SK-N-SH (cell line): ENCODE results near the gene PPIP5K2. TPM values are rescaled to one million over a fixed set of nuclear protein-coding genes. Genes with fewer than 3 reads are reported as not detected.

Source experiments
- CTCF ChIA-PET: fragments of 300-600, 350-600 bp; formaldehyde crosslinking; extraction: SDS; loops from one replicate; lab custom pipeline; 2021; lab: Yijun Ruan, JAX
- POLR2A ChIA-PET: fragments of 350-600 bp; sonication (Branson Sonifier 250); formaldehyde crosslinking; extraction: SDS; loops from one replicate; lab custom pipeline; 2020; ENCODE audit warnings: antibody characterized with exemption, inconsistent platforms; lab: Yijun Ruan, JAX
- DNase-seq: peaks from one replicate; pipeline ENCODE4 v3.0.0; 2012
- H2AFZ ChIP-seq: fragments of 200-600 bp; sonication (generic); 2 replicates; pipeline ENCODE4 v1.8.1; 2016; ENCODE audit warnings: antibody characterized with exemption, mild to moderate bottlenecking, low read depth
- H3F3A ChIP-seq: fragments of 200-600 bp; sonication (generic); replicated peaks from 2 replicates; pipeline ENCODE3; 2016; ENCODE audit warnings: antibody characterized with exemption, mild to moderate bottlenecking; ENCODE audit not compliant: insufficient read depth
- H3K27ac ChIP-seq, 2 experiments: fragments of 200-500 bp in 1 of 2; fragments of 200-600 bp in 1 of 2; sonication (Bioruptor generic) in 1 of 2; sonication (generic), shearing (Covaris generic) in 1 of 2; 2 replicates each; pipeline versions ENCODE4 v1.5.1 to v1.6.1; 2014 to 2016; ENCODE audit warnings: low read depth in 2 of 2, inconsistent platforms in 1 of 2, low read length in 1 of 2, mild to moderate bottlenecking in 1 of 2, mixed read lengths in 1 of 2
- H3K27me3 ChIP-seq: fragments of 200-600 bp; sonication (generic), shearing (Covaris generic); 2 replicates; pipeline ENCODE4 v1.6.1; 2016; ENCODE audit warnings: mixed run types; ENCODE audit not compliant: insufficient read depth
- H3K36me3 ChIP-seq, 2 experiments: fragments of 200-500 bp in 1 of 2; fragments of 200-600 bp in 1 of 2; sonication (Bioruptor generic) in 1 of 2; sonication (generic) in 1 of 2; replicated peaks in 1 of 2; 2 replicates each; pipeline versions ENCODE3 to v1.5.1; 2014 to 2016; ENCODE audit warnings: low read length in 1 of 2, mild to moderate bottlenecking in 1 of 2; ENCODE audit not compliant: insufficient read depth in 2 of 2, control insufficient read depth in 1 of 2
- H3K4me1 ChIP-seq, 2 experiments: fragments of 200-500 bp in 1 of 2; fragments of 200-600 bp in 1 of 2; sonication (Bioruptor generic) in 1 of 2; sonication (generic), shearing (Covaris generic) in 1 of 2; 2 replicates each; pipeline versions ENCODE4 v1.5.1 to v1.6.1; 2014 to 2016; ENCODE audit warnings: low read depth in 1 of 2, low read length in 1 of 2, mixed run types in 1 of 2; ENCODE audit not compliant: insufficient read depth in 2 of 2, control insufficient read depth in 1 of 2
- H3K4me2 ChIP-seq: fragments of 200-600 bp; sonication (generic), shearing (Covaris generic); 2 replicates; pipeline ENCODE4 v1.6.1; 2017; ENCODE audit warnings: mixed run types
- H3K4me3 ChIP-seq, 2 experiments: fragments of 200-500 bp in 1 of 2; fragments of 200-600 bp in 1 of 2; sonication (Bioruptor generic) in 1 of 2; sonication (generic), shearing (Covaris generic) in 1 of 2; 2 replicates each; pipeline versions ENCODE4 v1.5.1 to v1.8.1; 2014 to 2016; ENCODE audit warnings: low read depth in 2 of 2, inconsistent platforms in 1 of 2, low read length in 1 of 2, mild to moderate bottlenecking in 1 of 2, mixed read lengths in 1 of 2, moderate library complexity in 1 of 2
- H3K79me2 ChIP-seq: fragments of 200-600 bp; sonication (generic); 2 replicates; pipeline ENCODE4 v1.8.1; 2017; ENCODE audit warnings: mild to moderate bottlenecking; ENCODE audit not compliant: insufficient read depth
- H3K9ac ChIP-seq: fragments of 200-600 bp; sonication (generic); 2 replicates; pipeline ENCODE4 v1.6.1; 2017; ENCODE audit warnings: mixed run types
- H3K9me2 ChIP-seq: fragments of 200-600 bp; sonication (generic); 2 replicates; pipeline ENCODE4 v1.6.1; 2017; ENCODE audit warnings: mixed run types
- H3K9me3 ChIP-seq: fragments of 200-600 bp; sonication (generic); 2 replicates; pipeline ENCODE4 v1.6.1; 2017; ENCODE audit warnings: mixed run types, mild to moderate bottlenecking, moderate library complexity
- H4K20me1 ChIP-seq: fragments of 200-600 bp; sonication (generic); 2 replicates; pipeline ENCODE4 v1.6.1; 2017; ENCODE audit warnings: mild to moderate bottlenecking, mixed run types; ENCODE audit not compliant: insufficient read depth
- CTCF ChIP-seq: fragments of 200-600 bp; sonication (generic); IDR thresholded peaks from 2 replicates; pipeline ENCODE4 v1.6.1; 2017; ENCODE audit warnings: antibody characterized with exemption, mild to moderate bottlenecking, moderate library complexity
- ELF1 ChIP-seq: IDR thresholded peaks from 2 replicates; pipeline ENCODE4 v1.4.0; 2012
- EP300 ChIP-seq, 2 experiments: IDR thresholded peaks; 2 replicates each; pipeline versions ENCODE4 v1.4.0 to v1.6.1; 2012; ENCODE audit warnings: borderline replicate concordance in 1 of 2, low read depth in 1 of 2, low read length in 1 of 2
- GABPA ChIP-seq: IDR thresholded peaks from 2 replicates; pipeline ENCODE4 v1.4.0; 2012; ENCODE audit warnings: low read depth, mild to moderate bottlenecking
- MAX ChIP-seq: IDR thresholded peaks from 2 replicates; pipeline ENCODE4 v1.4.0; 2012; ENCODE audit warnings: low read depth
- MXI1 ChIP-seq: IDR thresholded peaks from 2 replicates; pipeline ENCODE4 v1.6.1; 2012; ENCODE audit warnings: mild to moderate bottlenecking, low read depth, low read length, improper control_type of control experiment
- NFIC ChIP-seq: IDR thresholded peaks from 2 replicates; pipeline ENCODE4 v1.4.0; 2012; ENCODE audit warnings: borderline replicate concordance
- NRF1 ChIP-seq: IDR thresholded peaks from 2 replicates; pipeline ENCODE4 v1.6.1; 2012; ENCODE audit warnings: low read depth, mild to moderate bottlenecking, low read length
- PBX3 ChIP-seq: IDR thresholded peaks from 2 replicates; pipeline ENCODE4; 2012
- POLR2AphosphoS5 ChIP-seq: IDR thresholded peaks from 2 replicates; pipeline ENCODE4 v1.6.1; 2012; ENCODE audit warnings: low read depth, low read length
- RFX5 ChIP-seq: IDR thresholded peaks from 2 replicates; pipeline ENCODE4 v1.6.1; 2012; ENCODE audit warnings: mild to moderate bottlenecking, improper control_type of control experiment, low read length
- SIN3A ChIP-seq: IDR thresholded peaks from 2 replicates; pipeline ENCODE4 v1.6.1; 2012; ENCODE audit warnings: low read depth, mild to moderate bottlenecking, low read length, moderate library complexity, borderline replicate concordance
- TAF1 ChIP-seq: IDR thresholded peaks from 2 replicates; pipeline ENCODE4 v1.6.1; 2012; ENCODE audit warnings: low read depth, mild to moderate bottlenecking, low read length, moderate library complexity, borderline replicate concordance
- TCF12 ChIP-seq: IDR thresholded peaks from 2 replicates; pipeline ENCODE4 v1.4.0; 2012
- YY1 ChIP-seq: IDR thresholded peaks from 2 replicates; pipeline ENCODE4 v1.4.0; 2012; ENCODE audit warnings: low read depth, mild to moderate bottlenecking
- ZBTB33 ChIP-seq: IDR thresholded peaks from 2 replicates; pipeline ENCODE4 v1.4.0; 2012; ENCODE audit warnings: low read depth, borderline replicate concordance
- WGBS: methylation state at CpG from one replicate; pipeline ENCODE4 v1.1.6; 2017; ENCODE audit warnings: low lambda C conversion rate; 5-methylcytosine and 5-hydroxymethylcytosine counted together
- polyA plus RNA-seq, 3 experiments: library from polyadenylated mRNA; depleted of rRNA; stranded (reverse); fragments of >200 nt; gene quantifications; 2 replicates each; pipeline ENCODE4 v1.2.3, GENCODE V29; 2012

The PPIP5K2 gene
- polyA plus RNA-seq, 1 of the 3 experiments (the other 2 are of a cell fraction) = 18.2 TPM

- peaks cover 1 to 3% of the 10 kb centered on the region in 2 experiments; a peak in 1 of 4 replicates for H3K4me1 ChIP-seq
- 82% methylated on average over 6 of the region's 7 CpGs for WGBS
- H3K27me3 ChIP-seq = no peaks in the 10 kb centered on the region
- TF ChIP-seq POLR2AphosphoS5 (no peak), MXI1 (no peak), GABPA (no peak), RFX5 (no peak)
- TF ChIP-seq, all 33 proteins: peak for 0
- no peak for DNase-seq
- H2AFZ ChIP-seq = no peak overlapping the region
- no peaks in the 10 kb centered on the region for H3K9me2 ChIP-seq
- no peak overlapping the region for H3K9ac ChIP-seq
- no peaks in the 10 kb centered on the region for H3K9me3 ChIP-seq
- CTCF ChIA-PET = interaction anchor here (1.0 to 1.7 kb wide), 4 partner anchors 26 to 221 kb away, joined by 3 to 8 read pairs (median 6); no protein-coding TSS in a partner anchor
- H3F3A ChIP-seq = no peaks in the 10 kb centered on the region
- H4K20me1 ChIP-seq = peaks cover 8% of the 10 kb centered on the region
- no peaks in the 10 kb centered on the region for H3K36me3 ChIP-seq
- H3K4me2 ChIP-seq = no peak overlapping the region
- peaks cover 27% of the 10 kb centered on the region for H3K79me2 ChIP-seq
- H3K27ac ChIP-seq = no peak overlapping the region
- H3K4me3 ChIP-seq = no peak overlapping the region
- POLR2A ChIA-PET = no interaction called here
Measured at GRCh38 chr5:103255691-103256090, 135.6 kb downstream of the PPIP5K2 start.

- no peak for DNase-seq
- peaks cover 13% of the 10 kb centered on the region for H4K20me1 ChIP-seq
- POLR2A ChIA-PET = no interaction called here
- no peaks in the 10 kb centered on the region for H3K27me3 ChIP-seq
- no peak overlapping the region for H3K9ac ChIP-seq
- H3K27ac ChIP-seq = no peak overlapping the region
- H3K9me3 ChIP-seq = no peaks in the 10 kb centered on the region
- H3K79me2 ChIP-seq = peaks cover 32% of the 10 kb centered on the region
- no peak overlapping the region for H3K4me3 ChIP-seq
- CTCF ChIA-PET = interaction anchor here (1.0 to 4.7 kb wide), 5 partner anchors 23 to 221 kb away, joined by 3 to 20 read pairs (median 7); no protein-coding TSS in a partner anchor
- H3K9me2 ChIP-seq = no peaks in the 10 kb centered on the region
- H3K4me1 ChIP-seq = peaks cover 3 to 5% of the 10 kb centered on the region in 2 experiments; a peak in 1 of 4 replicates
- no peak overlapping the region for H3K4me2 ChIP-seq
- H3K36me3 ChIP-seq = no peaks in the 10 kb centered on the region
- no peak for TF ChIP-seq TAF1
- TF ChIP-seq CTCF = peak; percentile 15; the same call in 1 of the 2 replicates
- WGBS = 81% methylated on average over 4 of the region's 4 CpGs
- no peak overlapping the region for H2AFZ ChIP-seq
- no peaks in the 10 kb centered on the region for H3F3A ChIP-seq
Measured at GRCh38 chr5:103256178-103256577, 136.1 kb downstream of the PPIP5K2 start.

GRCh38 chr5:103258368-103258956 lies 138.4 kb downstream of the PPIP5K2 start, which contains the start of gene MACIR:
Gene MACIR, plus strand, starts transcription at chr5:103258763. Its CDS starts 17,157 bp downstream, at chr5:103275920.
- Histone ChIP-seq H3K9ac (peak within 1 kb of the TSS; percentile 89), H3K4me3 (peak within 1 kb of the TSS; percentile 79 to 81), H3K9me2 (no peaks in the 10 kb centered on the region), H3K27me3 (no peaks in the 10 kb centered on the region), H3F3A (no peaks in the 10 kb centered on the region), H3K9me3 (no peaks in the 10 kb centered on the region), H2AFZ (peak within 1 kb of the TSS; percentile 68), H3K27ac (peak within 1 kb of the TSS; percentile 80 to 96), H3K4me1 (peaks cover 3 to 8% of the 10 kb centered on the region in 2 experiments; a peak in 2 of 4 replicates), H3K4me2 (peak within 1 kb of the TSS; percentile 84), H4K20me1 (peaks cover 36% of the 10 kb centered on the region), H3K79me2 (peaks cover 55% of the 10 kb centered on the region), H3K36me3 (no peaks in the 10 kb centered on the region)
- DNase-seq = peak; percentile 90
- ChIA-PET POLR2A (interaction anchor here (0.7 to 2.3 kb wide), 6 partner anchors 13 to 217 kb away, joined by 3 to 8 read pairs (median 5); partner anchors contain the start of gene GIN1), CTCF (interaction anchor here (0.6 to 4.7 kb wide), 11 partner anchors 11 to 566 kb away, joined by 3 to 20 read pairs (median 3); partner anchors contain the start of genes GIN1 and PPIP5K2)
- WGBS = 0% methylated on average over 22 of the region's 45 CpGs
- TF ChIP-seq TCF12 = no peak
- TF ChIP-seq YY1 = 0 out of 2 replicates have a peak, but pooled peaks have one; percentile 46
- TF ChIP-seq SIN3A = peak; percentile 61; the same call in 1 of the 2 replicates
- TF ChIP-seq NRF1 = peak; percentile 49
- TF ChIP-seq NFIC = no peak
- 0 out of 2 replicates have a peak, but pooled peaks have one; percentile 9 for TF ChIP-seq MAX
- TF ChIP-seq PBX3 = no peak
- no peak for TF ChIP-seq ELF1
- TF ChIP-seq GABPA = no peak; the same call in 1 of the 2 replicates
- no peak for TF ChIP-seq EP300 (IDR thresholded peaks at IDR 0.05; ENCODE audit: borderline replicate concordance in 1 of 2, low read depth in 1 of 2, low read length in 1 of 2)
- TF ChIP-seq ZBTB33 = no peak
